RCC 7860 (cell line): ENCODE results near the gene GBGT1.
A peak's percentile ranks its signal among the peaks of the same experiment; 100 is the strongest.

Experiments
- DNase-seq: peaks from one replicate; pipeline ENCODE4 v3.0.0-alpha.2; 2015; ENCODE audit warnings: low spot score
- FAIRE-seq: peaks from 2 replicates; lab custom pipeline; 2012; peaks lifted over from hg19 to GRCh38; lab: Jason Lieb, UNC

GBGT1 gene

DNA sequence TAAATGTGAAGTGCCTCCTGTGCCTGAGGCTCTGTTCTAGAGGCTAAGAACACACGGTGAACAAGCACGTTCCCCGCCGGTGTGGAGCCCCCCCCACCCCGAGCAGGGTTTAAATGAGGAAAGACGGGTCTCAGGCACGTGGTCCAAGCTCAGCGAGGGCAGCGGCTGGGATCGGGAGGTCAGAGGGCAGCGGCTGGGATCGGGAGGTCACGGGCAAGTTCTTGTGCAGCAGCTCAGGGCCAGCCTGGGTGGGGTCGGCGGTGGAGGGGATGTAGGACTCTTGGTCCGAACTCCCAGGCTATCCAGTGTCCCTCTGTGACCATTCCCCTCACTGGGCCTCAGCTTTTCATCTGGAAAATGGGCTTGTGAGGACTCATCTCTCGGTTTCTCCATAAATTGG lies 2.7 kb upstream of the GBGT1 start:
- FAIRE-seq (no peak), DNase-seq (no peak)

DNA sequence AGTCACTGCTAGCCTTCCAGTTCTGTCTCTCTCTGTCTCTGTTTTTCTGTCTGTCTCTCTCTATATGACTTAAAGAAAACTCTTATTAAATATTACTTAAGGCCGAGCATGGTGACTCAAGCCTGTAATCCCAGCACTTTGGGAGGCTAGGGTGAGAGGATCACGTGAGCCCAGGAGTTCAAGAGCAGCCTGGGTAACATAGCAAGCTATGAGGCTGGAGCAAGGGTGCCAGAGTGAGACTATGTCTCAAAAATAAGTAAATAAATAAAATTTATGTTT lies 1.7 kb upstream of the GBGT1 start:
- FAIRE-seq = no peak
- DNase-seq = no peak

DNA sequence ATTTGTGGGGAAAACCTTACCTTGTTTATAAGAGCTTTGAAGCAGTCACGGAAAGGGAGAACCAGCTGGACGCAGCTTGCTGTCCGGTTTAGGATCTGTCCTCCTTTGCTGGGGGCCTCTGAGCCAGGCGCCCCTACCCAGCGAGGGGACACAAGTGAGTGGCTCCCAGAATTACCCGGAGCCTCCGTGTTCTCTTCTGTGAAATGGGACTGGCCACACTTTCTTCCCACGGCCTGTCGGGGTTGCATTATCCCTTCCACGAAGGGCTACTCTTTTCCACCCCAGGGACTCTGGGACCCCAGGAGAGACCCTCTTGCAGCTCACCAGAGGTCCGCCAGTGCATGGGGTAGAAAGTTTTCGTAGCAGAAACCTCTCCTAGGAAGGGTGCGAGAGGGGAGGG lies 477 bp upstream of the GBGT1 start:
- DNase-seq (no peak), FAIRE-seq (no peak)

GRCh38 chr9:133162861-133163503 lies 732 bp downstream of the GBGT1 start:
- FAIRE-seq (no peak), DNase-seq (no peak)

DNA sequence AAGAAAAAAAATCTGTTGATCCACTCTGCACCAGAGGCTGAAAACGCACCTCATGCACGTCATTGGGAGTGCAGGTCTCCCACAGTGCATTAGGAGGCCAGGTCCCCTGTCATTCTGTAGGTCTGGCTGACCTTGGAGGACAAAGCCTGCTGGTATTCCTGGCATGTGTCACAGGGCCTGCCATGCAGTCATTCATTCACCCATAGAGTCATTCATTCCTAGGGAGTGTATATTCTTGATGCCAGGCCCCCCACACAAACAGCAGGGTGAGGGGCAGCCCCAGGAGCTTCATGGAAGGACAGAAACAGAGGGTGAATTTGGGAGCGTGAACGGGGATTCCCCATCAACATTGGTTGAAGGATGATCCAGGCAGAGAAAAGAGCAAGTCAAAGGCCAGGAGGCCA lies 2.2 kb downstream of the GBGT1 start:
- DNase-seq = no peak
- no peak for FAIRE-seq

DNA sequence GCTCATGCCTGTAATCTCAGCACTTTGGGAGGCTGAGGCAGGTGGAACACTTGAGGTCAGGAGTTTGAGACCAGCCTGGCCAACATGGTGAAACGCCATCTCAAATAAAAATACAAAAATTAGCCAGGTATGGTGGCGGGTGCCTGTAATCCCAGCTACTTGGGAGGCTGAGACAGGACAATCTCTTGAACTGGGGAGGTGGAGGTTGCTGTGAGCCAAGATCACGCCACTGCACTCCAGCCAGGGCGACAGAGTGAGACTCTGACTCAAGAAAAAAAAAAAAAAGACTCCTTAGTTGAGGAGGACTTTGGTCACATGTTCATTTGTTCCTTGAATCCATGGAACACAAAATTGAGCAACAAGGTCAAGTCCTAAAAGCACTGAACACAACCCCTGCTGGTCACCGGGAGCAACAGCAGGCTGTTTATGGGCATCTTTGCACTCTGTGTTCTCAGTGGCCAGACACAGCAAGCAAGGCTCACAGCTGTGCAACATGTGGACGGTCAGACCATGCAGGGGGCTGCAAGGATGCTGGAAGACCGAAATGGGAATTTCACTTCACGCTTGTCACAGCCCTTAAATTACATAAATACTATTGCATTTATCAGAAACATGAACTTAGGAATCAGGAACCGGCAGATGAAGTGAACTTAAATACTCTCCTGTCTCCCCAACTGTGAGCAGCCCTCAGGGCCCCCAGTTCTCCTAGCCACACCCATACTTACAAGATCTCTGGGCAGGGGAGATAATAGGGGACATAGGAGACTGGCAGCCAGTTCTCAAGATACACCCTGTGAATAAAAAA lies 2.8 kb downstream of the GBGT1 start:
- DNase-seq = peak; percentile 41
- FAIRE-seq = no peak

GRCh38 chr9:133158695-133159094 lies 5.0 kb downstream of the GBGT1 start:
- FAIRE-seq = no peak

GRCh38 chr9:133155156-133155555 lies 8.6 kb downstream of the GBGT1 start:
- DNase-seq = no peak

More at GRCh38 chr9:133158695-133159094, 5.0 kb downstream of the GBGT1 start:
- DNase-seq = no peak

DNA sequence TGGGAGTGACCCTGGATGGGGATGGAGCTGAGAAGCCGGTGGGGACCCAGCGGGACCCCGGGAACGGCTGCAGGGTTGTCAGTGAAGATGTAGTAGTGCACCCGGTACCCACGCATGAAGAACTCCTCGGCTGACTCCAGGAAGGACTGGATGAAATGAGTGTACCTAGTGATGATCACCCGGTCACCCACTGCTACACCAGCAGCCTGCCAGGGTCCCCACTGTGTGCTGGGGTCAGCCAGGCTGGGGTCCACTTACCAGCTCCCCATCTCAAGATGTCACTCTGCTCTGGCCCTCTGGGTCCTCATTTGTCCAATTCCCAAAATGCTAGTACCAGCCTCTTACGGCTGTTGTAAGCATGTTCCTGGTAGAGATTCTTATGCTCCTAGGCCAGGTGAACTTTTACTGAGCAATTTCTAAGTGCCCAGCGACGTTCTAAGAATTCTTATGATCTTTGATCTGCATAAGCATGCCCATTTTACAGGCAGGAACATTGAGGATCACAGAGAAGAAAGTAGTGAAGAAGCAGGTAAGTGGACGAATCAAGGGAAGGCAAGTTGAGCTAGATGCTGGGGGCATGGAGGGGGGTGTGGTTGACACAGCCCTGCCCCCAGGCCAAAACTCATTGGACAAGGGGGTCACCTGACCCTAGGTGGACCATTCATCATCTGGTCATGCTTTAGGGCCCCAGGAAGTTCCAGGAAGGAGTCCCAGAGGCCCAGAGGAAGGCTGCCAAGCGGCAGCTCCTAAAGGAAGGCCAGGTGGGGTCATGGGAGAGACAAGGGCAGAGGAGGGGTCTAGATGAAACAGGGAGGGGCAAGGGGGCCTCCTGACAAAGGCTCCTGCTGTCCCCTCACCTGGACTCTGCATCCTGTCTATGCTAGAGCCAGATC lies 9.4 kb downstream of the GBGT1 start:
- DNase-seq (no peak), FAIRE-seq (no peak)

More at GRCh38 chr9:133155156-133155555, 8.6 kb downstream of the GBGT1 start:
- no peak for FAIRE-seq

- DNase-seq = no peak
- FAIRE-seq = no peak
Measured at GRCh38 chr9:133153227-133154096, 10.3 kb downstream of the GBGT1 start.

- no peak for FAIRE-seq
Measured at GRCh38 chr9:133151601-133152525, 11.9 kb downstream of the GBGT1 start.

GRCh38 chr9:133151041-133151440 lies 12.7 kb downstream of the GBGT1 start:
- FAIRE-seq = no peak
- no peak for DNase-seq

More at GRCh38 chr9:133151601-133152525, 11.9 kb downstream of the GBGT1 start:
- no peak for DNase-seq

DNA sequence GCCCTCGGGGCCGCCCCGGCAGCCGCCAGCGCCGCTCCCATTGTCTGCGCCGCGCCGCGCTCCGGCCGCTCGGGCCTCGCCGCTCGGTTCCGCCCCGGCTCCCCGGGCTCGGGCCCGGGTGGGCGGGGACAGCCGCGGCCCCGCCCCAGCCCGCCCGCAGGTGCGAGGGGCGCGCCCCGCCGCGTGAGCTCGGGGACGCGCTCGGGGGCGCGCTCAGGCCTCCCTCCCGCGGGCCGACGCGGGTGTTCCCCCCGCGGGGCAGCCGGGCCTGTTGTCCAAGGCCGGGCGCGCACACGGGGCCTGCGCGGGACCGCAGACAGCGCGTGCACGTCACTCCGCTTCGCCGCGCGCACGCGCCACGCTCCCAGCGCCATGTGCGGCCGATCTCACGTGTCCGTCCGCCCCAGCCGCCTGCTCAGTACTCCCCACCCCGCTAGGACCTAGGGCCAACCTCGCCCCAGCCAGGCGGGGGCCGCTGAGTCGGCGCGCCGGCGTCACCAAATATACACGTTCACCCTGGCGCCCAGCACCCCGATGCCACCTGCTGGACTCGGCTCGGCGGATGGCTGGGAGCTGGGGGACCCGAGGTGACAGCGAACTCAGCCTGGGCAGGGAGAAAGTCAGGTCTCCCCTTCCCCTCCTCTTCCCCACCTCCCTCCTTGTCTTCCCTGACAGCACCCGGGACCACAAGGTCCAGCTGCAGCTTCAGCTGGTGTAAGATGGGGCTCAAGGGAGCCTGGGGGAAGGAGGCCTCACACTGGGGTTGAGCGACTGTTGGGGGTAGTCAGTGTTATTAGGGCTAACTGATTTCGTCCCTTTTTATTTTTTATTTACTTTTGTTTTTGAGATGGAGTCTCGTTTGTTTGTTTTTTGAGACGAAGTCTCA lies 14.3 kb downstream of the GBGT1 start:
- DNase-seq (peak; percentile 82), FAIRE-seq (no peak)

DNA sequence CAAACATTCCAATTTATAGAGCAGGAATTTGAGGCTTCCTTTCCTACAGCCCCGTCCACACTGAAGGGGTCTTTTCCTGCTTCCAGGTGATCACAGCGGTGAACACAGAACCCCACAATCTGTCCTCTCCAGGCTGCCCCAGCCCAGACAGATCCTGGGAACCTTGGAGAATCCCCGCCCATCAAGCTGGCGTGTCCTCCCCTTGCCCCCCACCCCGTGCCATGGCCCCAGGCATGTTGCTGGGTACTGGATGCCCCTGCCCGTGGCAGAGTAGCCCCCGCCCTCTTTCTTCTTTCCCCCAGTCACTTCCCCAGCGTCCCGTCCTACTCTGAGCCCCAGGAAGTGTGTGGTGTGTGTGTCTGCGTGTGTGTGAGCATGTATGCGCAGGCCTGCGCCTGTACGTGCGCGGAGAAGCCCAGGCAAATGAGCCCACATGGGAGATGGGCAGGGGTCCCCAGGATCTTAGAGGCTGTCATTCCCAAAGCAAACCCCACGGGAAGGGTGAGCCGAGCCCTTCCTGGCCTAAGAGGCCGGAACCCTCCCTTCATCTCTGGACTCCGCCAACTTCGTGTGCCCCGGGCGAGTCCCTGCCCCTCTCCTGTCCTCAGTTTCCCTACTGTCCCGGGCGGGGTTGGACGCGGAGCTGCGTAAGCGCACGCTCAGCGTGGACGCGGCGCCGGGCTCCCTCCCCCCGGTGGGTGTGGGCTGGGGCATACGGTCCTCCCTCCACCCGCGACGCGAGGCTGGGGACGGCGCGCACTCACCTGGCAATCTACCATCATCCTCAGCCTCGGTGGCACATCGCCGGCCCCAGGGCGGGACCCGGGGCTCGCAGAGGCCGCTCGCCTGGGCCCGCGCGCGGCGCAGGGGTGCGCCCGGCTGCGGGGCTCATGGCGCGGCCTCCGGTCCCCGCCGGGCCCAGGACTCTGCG lies 15.2 kb downstream of the GBGT1 start:
- peak; percentile 4 for DNase-seq
- no peak for FAIRE-seq

- DNase-seq (peak; percentile 62), FAIRE-seq (no peak)
Measured at GRCh38 chr9:133147412-133148198, 16.1 kb downstream of the GBGT1 start.

- FAIRE-seq = no peak
Measured at GRCh38 chr9:133146746-133147411, 16.8 kb downstream of the GBGT1 start.

More at GRCh38 chr9:133146746-133147411, 16.8 kb downstream of the GBGT1 start:
- no peak for DNase-seq
